Measurements from ENCODE around the gene MGMT. TPM values are rescaled to one million over a fixed set of nuclear protein-coding genes. Genes with fewer than 3 reads are reported as not detected.

The MGMT gene
- polyA plus RNA-seq, 3 donors: 9.5 to 23.5 (median 17.5) TPM

DNA sequence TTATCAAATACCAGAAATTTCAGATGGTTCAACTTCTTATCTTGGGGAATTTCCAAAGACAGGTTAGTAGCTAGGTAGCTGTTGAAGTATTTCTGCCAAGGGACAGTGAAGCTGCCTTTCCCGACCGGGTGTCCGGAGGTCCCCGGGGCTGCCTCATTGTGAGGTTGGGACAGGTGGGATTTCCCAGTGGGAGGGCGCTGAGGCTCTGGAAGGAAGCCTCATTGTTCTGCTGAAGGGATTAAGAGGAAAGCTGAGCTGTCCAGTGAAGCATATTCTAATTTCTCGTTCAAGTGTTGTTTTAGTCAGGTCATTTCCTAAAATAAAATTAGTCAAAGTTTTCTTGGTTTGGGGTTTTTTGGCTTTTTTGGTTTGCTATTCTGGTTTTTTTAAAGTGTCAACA, 244.2 kb downstream of the MGMT start:
- Mint-ChIP-seq H3K4me1 (peaks cover 14% of the 10 kb centered on the region), H3K27ac (peak overlapping the region in 1 of 7 donors; percentile 61), H3K36me3 (peaks cover 4 to 9% of the 10 kb centered on the region in 2 donors), H3K4me3 (no peak overlapping the region), H3K9me3 (peaks cover 0 to 1% (median 0%) of the 10 kb centered on the region in 7 donors), H3K27me3 (ENCODE audit: low read depth in 3 of 3) (peaks cover 0 to 2% (median 0%) of the 10 kb centered on the region in 3 donors)
- Histone ChIP-seq H3K9ac (ENCODE audit: insufficient read depth, low read length, poor library complexity, severe bottlenecking) (no peak overlapping the region), H3K36me3 (replicated peaks in 1 of 2; ENCODE audit: control insufficient read depth in 1 of 2, insufficient read depth in 2 of 2, low read length in 2 of 2) (peaks cover 0 to 3% of the 10 kb centered on the region in 2 donors), H3K79me2 (ENCODE audit: insufficient read depth, low read length) (no peaks in the 10 kb centered on the region), H3K27ac (ENCODE audit: low read depth in 1 of 2, low read length in 2 of 2) (no peak overlapping the region), H3K27me3 (ENCODE audit: control insufficient read depth in 2 of 2, insufficient read depth in 2 of 2, low read length in 2 of 2) (no peaks in the 10 kb centered on the region), H3K9me3 (replicated peaks in 1 of 2; ENCODE audit: control insufficient read depth in 1 of 2, insufficient read depth in 1 of 2, low read length in 2 of 2) (no peaks in the 10 kb centered on the region), H4K20me1 (ENCODE audit: insufficient read depth, low read length) (no peaks in the 10 kb centered on the region), H3K4me3 (replicated peaks in 1 of 3; ENCODE audit: low read depth in 2 of 3, low read length in 3 of 3) (no peak overlapping the region), H2AFZ (ENCODE audit: insufficient read depth, low read depth, low read length, poor library complexity, severe bottlenecking) (no peak overlapping the region), H3K4me2 (replicated peaks; ENCODE audit: extremely low read depth, low read length, poor library complexity, severe bottlenecking) (no peak overlapping the region), H3K4me1 (ENCODE audit: control insufficient read depth in 1 of 2, insufficient read depth in 2 of 2, low read length in 2 of 2) (peaks cover 15 to 17% of the 10 kb centered on the region in 2 donors)
- intact Hi-C loops (cut with micrococcal nuclease): no loop called here
- DNase-seq: no peak
- TF ChIP-seq, protein P1, sequence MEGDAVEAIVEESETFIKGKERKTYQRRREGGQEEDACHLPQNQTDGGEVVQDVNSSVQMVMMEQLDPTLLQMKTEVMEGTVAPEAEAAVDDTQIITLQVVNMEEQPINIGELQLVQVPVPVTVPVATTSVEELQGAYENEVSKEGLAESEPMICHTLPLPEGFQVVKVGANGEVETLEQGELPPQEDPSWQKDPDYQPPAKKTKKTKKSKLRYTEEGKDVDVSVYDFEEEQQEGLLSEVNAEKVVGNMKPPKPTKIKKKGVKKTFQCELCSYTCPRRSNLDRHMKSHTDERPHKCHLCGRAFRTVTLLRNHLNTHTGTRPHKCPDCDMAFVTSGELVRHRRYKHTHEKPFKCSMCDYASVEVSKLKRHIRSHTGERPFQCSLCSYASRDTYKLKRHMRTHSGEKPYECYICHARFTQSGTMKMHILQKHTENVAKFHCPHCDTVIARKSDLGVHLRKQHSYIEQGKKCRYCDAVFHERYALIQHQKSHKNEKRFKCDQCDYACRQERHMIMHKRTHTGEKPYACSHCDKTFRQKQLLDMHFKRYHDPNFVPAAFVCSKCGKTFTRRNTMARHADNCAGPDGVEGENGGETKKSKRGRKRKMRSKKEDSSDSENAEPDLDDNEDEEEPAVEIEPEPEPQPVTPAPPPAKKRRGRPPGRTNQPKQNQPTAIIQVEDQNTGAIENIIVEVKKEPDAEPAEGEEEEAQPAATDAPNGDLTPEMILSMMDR (IDR thresholded peaks at IDR 0.05): no peak
- 80% methylated on average over 5 of the region's 6 CpGs for WGBS (ENCODE audit: insufficient coverage)

DNA sequence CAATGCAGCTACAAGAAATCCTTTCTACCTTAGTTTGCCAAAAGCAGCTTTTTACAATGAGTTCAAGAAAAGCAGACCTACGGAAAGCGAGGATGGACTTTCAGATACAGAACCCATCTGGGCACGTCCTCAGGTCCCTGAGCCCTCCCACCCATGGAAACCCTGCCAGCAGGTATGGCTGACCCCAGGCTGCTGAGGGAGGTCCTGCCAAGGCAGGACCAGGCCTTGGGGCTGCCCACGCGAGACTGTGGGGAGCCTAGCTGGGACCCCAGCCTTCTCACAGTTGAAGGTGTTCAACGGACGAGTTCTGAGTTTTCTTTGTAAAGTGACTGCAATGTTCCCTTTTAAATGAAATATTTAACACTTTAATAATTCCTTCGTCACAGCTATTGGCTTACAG, 245.0 kb downstream of the MGMT start:
- Histone ChIP-seq H3K36me3 (replicated peaks in 1 of 2; ENCODE audit: control insufficient read depth in 1 of 2, insufficient read depth in 2 of 2, low read length in 2 of 2) (peaks cover 0 to 3% of the 10 kb centered on the region in 2 donors), H2AFZ (ENCODE audit: insufficient read depth, low read depth, low read length, poor library complexity, severe bottlenecking) (no peak overlapping the region), H3K9ac (ENCODE audit: insufficient read depth, low read length, poor library complexity, severe bottlenecking) (no peak overlapping the region), H3K79me2 (ENCODE audit: insufficient read depth, low read length) (no peaks in the 10 kb centered on the region), H3K4me1 (ENCODE audit: control insufficient read depth in 1 of 2, insufficient read depth in 2 of 2, low read length in 2 of 2) (peaks cover 21 to 23% of the 10 kb centered on the region in 2 donors), H3K4me3 (replicated peaks in 1 of 3; ENCODE audit: low read depth in 2 of 3, low read length in 3 of 3) (no peak overlapping the region), H3K9me3 (replicated peaks in 1 of 2; ENCODE audit: control insufficient read depth in 1 of 2, insufficient read depth in 1 of 2, low read length in 2 of 2) (no peaks in the 10 kb centered on the region), H3K27ac (ENCODE audit: low read depth in 1 of 2, low read length in 2 of 2) (no peak overlapping the region), H3K4me2 (replicated peaks; ENCODE audit: extremely low read depth, low read length, poor library complexity, severe bottlenecking) (no peak overlapping the region), H4K20me1 (ENCODE audit: insufficient read depth, low read length) (no peaks in the 10 kb centered on the region), H3K27me3 (ENCODE audit: control insufficient read depth in 2 of 2, insufficient read depth in 2 of 2, low read length in 2 of 2) (no peaks in the 10 kb centered on the region)
- H3K27me3 Mint-ChIP-seq (ENCODE audit: low read depth in 3 of 3): peaks cover 0 to 2% (median 0%) of the 10 kb centered on the region in 3 donors
- H3K9me3 Mint-ChIP-seq: peaks cover 0 to 1% (median 0%) of the 10 kb centered on the region in 7 donors
- intact Hi-C loops (cut with micrococcal nuclease): no loop called here
- H3K4me3 Mint-ChIP-seq: no peak overlapping the region
- H3K27ac Mint-ChIP-seq: no peak overlapping the region
- H3K36me3 Mint-ChIP-seq: peaks cover 4 to 9% of the 10 kb centered on the region in 2 donors
- H3K4me1 Mint-ChIP-seq: peaks cover 19% of the 10 kb centered on the region
- 100% methylated on average over 5 of the region's 8 CpGs for WGBS (ENCODE audit: insufficient coverage)
- DNase-seq: no peak
- TF ChIP-seq, protein P1 (IDR thresholded peaks at IDR 0.05): no peak

Data from CD14-positive monocyte (primary cell).